Hepatocyte (in vitro differentiated cells): ENCODE results near the gene CRB3.

ENCODE experiments used
- EZH2 ChIP-seq: fragments of 200-600 bp; sonication (generic); IDR thresholded peaks from 2 replicates; pipeline ENCODE4 v1.6.1; 2016; ENCODE audit warnings: antibody characterized with exemption, mild to moderate bottlenecking, borderline replicate concordance
- EZH2phosphoT487 ChIP-seq: fragments of 200-600 bp; sonication (generic); IDR thresholded peaks from one replicate; pipeline ENCODE4 v1.6.1; 2018; ENCODE audit warnings: antibody characterized with exemption, mild to moderate bottlenecking, low read depth, moderate library complexity; ENCODE audit not compliant: unreplicated experiment, severe bottlenecking

GRCh38 chr19:6484831-6485230, 20.8 kb downstream of the CRB3 start:
- TF ChIP-seq EZH2 (no peak), EZH2phosphoT487 (no peak)
